Peyer's patch (tissue), 4 donors: ENCODE data around the gene CST3.

Experiments
- POLR2A ChIP-seq, 2 donors: fragments of 450-650 bp; IDR thresholded peaks; one replicate each; pipeline ENCODE4 v1.5.1; 2017; ENCODE audit warnings: antibody characterized with exemption in 2 of 2, mild to moderate bottlenecking in 2 of 2, moderate library complexity in 2 of 2
- TF ChIP-seq, protein P1 (sequence below), 6 experiments: fragments of 450-650 bp in 4 of 6; fragments of 200-600 bp in 2 of 6; sonication (generic) in 1 of 6; IDR thresholded peaks; one replicate each; pipeline ENCODE4 v1.5.1; 2017 to 2019; ENCODE audit warnings: antibody characterized with exemption in 6 of 6, mild to moderate bottlenecking in 3 of 6, moderate library complexity in 1 of 6

DNA sequence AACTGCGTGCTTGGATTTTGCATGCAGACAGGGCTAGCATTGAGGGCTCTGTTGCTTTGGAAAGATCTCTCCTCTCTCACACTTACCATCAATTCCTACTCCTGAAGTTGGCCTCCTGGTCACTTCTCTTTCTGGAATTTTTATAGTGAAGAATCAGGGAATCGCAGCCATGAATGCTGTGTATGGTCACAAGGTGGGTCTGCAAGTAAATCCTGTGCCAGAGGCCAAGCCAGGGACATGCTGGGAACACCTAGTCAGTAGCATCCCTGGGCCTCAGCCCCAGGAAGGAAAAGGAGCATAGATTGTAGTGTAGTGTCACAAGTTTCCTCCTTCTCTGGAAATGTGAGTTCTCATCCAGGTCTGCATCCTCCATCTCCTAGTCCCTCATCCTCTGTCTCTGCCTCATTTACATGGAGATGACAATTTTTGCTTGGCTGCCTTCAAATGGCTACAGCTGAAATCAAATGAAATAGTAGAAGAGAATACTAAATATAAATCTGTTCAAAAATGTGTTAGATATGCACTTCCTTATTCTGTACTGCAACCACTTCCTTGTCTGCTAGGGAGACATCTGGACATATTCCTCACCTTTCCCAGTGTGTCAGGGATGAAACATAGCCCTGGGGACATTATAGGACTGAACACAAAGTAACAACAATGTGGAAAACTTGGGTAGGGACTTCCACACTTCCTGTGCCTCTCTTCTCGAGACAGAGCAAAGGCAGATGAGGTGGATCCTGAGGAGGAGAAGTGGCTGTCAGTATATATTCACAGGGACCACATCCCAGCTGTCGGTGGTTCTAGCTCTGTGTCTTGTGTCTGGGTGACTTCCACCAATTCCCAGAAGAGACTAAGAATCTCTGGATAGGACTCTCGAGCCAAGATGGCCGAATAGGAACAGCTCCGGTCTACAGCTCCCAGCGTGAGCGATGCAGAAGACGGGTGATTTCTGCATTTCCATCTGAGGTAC, 49.0 kb downstream of the CST3 start:
- TF ChIP-seq, protein P1, sequence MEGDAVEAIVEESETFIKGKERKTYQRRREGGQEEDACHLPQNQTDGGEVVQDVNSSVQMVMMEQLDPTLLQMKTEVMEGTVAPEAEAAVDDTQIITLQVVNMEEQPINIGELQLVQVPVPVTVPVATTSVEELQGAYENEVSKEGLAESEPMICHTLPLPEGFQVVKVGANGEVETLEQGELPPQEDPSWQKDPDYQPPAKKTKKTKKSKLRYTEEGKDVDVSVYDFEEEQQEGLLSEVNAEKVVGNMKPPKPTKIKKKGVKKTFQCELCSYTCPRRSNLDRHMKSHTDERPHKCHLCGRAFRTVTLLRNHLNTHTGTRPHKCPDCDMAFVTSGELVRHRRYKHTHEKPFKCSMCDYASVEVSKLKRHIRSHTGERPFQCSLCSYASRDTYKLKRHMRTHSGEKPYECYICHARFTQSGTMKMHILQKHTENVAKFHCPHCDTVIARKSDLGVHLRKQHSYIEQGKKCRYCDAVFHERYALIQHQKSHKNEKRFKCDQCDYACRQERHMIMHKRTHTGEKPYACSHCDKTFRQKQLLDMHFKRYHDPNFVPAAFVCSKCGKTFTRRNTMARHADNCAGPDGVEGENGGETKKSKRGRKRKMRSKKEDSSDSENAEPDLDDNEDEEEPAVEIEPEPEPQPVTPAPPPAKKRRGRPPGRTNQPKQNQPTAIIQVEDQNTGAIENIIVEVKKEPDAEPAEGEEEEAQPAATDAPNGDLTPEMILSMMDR (IDR thresholded peaks at IDR 0.05), result no peak
- no peak for TF ChIP-seq POLR2A (IDR thresholded peaks at IDR 0.05)
